Kidney (tissue), 14 donors: ENCODE data around the gene KRTAP19-4. TPM values are rescaled to one million over a fixed set of nuclear protein-coding genes. Genes with fewer than 3 reads are reported as not detected.
A peak's percentile ranks its signal among the peaks of the same experiment; 100 is the strongest.

Experiments used
- DNase-seq, 5 donors: peaks; one replicate each; pipeline ENCODE4 v3.0.0-alpha.2; 2013 to 2020
- FAIRE-seq: peaks from 2 replicates; lab custom pipeline; 2012; peaks lifted over from hg19 to GRCh38; lab: Jason Lieb, UNC
- H3K27ac ChIP-seq, 2 donors: one replicate each; pipeline ENCODE4 v1.7.0; 2013; ENCODE audit warnings: low read depth in 2 of 2, low read length in 2 of 2, inconsistent platforms in 1 of 2
- H3K27me3 ChIP-seq: one replicate; pipeline ENCODE4 v1.7.1; 2013; ENCODE audit warnings: low read length, inconsistent platforms; ENCODE audit not compliant: control insufficient read depth, insufficient read depth
- H3K36me3 ChIP-seq, 3 donors: one replicate each; pipeline versions ENCODE4 v1.7.0 to v1.7.1; 2013; ENCODE audit warnings: low read length in 3 of 3, control low read depth in 1 of 3, inconsistent platforms in 1 of 3; ENCODE audit not compliant: insufficient read depth in 3 of 3, control insufficient read depth in 2 of 3
- H3K4me1 ChIP-seq, 3 donors: one replicate each; pipeline versions ENCODE4 v1.7.0 to v1.7.1; 2013; ENCODE audit warnings: low read length in 3 of 3, inconsistent platforms in 1 of 3, low read depth in 1 of 3; ENCODE audit not compliant: control insufficient read depth in 2 of 3, insufficient read depth in 2 of 3
- H3K4me3 ChIP-seq, 3 donors: one replicate each; pipeline versions ENCODE4 v1.7.0 to v1.8.1; 2013; ENCODE audit warnings: low read length in 3 of 3, control low read depth in 1 of 3, inconsistent platforms in 1 of 3
- H3K9ac ChIP-seq, 3 donors: one replicate each; pipeline versions ENCODE4 v1.7.0 to v1.7.1; 2013; ENCODE audit warnings: low read length in 3 of 3, control low read depth in 1 of 3, inconsistent platforms in 1 of 3
- H3K9me3 ChIP-seq, 3 donors: one replicate each; pipeline versions ENCODE4 v1.7.0 to v1.7.1; 2013; ENCODE audit warnings: low read length in 3 of 3, control low read depth in 1 of 3, inconsistent platforms in 1 of 3; ENCODE audit not compliant: control insufficient read depth in 2 of 3, insufficient read depth in 1 of 3
- CTCF ChIP-seq: IDR thresholded peaks from 3 replicates; pipeline ENCODE4 v1.5.1; 2012; ENCODE audit warnings: mild to moderate bottlenecking, moderate library complexity, borderline replicate concordance; ENCODE audit not compliant: insufficient read depth; ENCODE audit errors: extremely low read depth
- intact Hi-C: fragments of 100-400 bp; cut with DNase I; formaldehyde crosslinking; loops from one replicate; pipeline ENCODE4 v1.11.1; 2022
- polyA plus RNA-seq: library from polyadenylated mRNA; stranded (reverse); fragments of 350-450 nt; fragmentation: Illumina TruSeq; extraction: RNeasy Lipid Tissue Mini Kit (QIAGEN cat#74804); gene quantifications from one replicate; pipeline ENCODE4 v1.2.3, GENCODE V29; 2014; ENCODE audit warnings: low read depth, low replicate concordance; ENCODE audit not compliant: insufficient read depth
- total RNA-seq: library from RNA; stranded (reverse); fragmentation: NEBNext Ultra II Directional; extraction: Animal tissue kit (Norgen Biotek cat#: 25700); gene quantifications from one replicate; pipeline ENCODE4 v1.2.1, GENCODE V29; 2021
- donor health status: control.
- donor health status: control.
- donor health status: control.
- donor health status: control.
- donor health status: control.
- donor health status: DM: yes; HTN: yes; CAD: no.
- donor health status: Normal renal cell carcinoma (clear cell type).

KRTAP19-4 gene
- total and polyA plus RNA-seq, 2 donors from 2014 or later, result not detected

DNA sequence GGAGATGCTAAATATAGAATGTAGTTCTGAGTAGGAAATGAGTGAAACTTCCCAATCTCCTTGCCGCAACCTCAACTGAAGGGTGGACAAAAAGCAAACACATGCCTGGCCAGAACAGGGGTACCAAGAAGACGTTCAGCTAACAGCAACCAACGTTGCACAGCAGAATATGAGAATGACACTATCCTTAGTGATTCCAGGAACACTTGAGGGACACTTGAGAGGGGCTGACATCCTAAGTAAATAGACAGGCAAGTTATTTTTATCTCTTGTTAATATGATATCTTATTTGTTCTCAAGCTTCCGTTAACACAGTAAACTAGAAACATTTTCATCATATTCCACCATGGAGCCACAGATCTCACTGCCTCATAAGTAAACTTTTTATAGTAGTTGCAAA lies 17.7 kb downstream of the KRTAP19-4 start:
- Histone ChIP-seq H3K4me1 (no peaks in the 10 kb centered on the region), H3K27ac (no peak overlapping the region), H3K9ac (no peak overlapping the region), H3K4me3 (no peak overlapping the region), H3K36me3 (no peaks in the 10 kb centered on the region), H3K9me3 (no peaks in the 10 kb centered on the region), H3K27me3 (no peaks in the 10 kb centered on the region)
- no peak for DNase-seq
- intact Hi-C loops, result no loop called here
- TF ChIP-seq CTCF, result no peak
- no peak for FAIRE-seq

- DNase-seq, result no peak
- no peak overlapping the region for H3K27ac ChIP-seq
- no peak for TF ChIP-seq CTCF
- no peak overlapping the region for H3K4me3 ChIP-seq
- no peaks in the 10 kb centered on the region for H3K9me3 ChIP-seq
- H3K36me3 ChIP-seq, result no peaks in the 10 kb centered on the region
- H3K27me3 ChIP-seq, result no peaks in the 10 kb centered on the region
- intact Hi-C loops, result no loop called here
- H3K9ac ChIP-seq, result no peak overlapping the region
- FAIRE-seq, result no peak
- no peaks in the 10 kb centered on the region for H3K4me1 ChIP-seq
Measured at GRCh38 chr21:30478004-30478403, 19.0 kb downstream of the KRTAP19-4 start.

- intact Hi-C loops, result no loop called here
- Histone ChIP-seq H3K9ac (no peak overlapping the region), H3K4me1 (no peaks in the 10 kb centered on the region), H3K27me3 (no peaks in the 10 kb centered on the region), H3K9me3 (no peaks in the 10 kb centered on the region), H3K36me3 (no peaks in the 10 kb centered on the region), H3K4me3 (no peak overlapping the region), H3K27ac (no peak overlapping the region)
- TF ChIP-seq CTCF, result no peak
- FAIRE-seq, result no peak
- DNase-seq, result peak in 4 of 5 donors; percentile 42 to 83 (median 64)
Measured at GRCh38 chr21:30468900-30469714, 27.9 kb downstream of the KRTAP19-4 start.
